ENCODE results near the gene AOX1.
"Not testable (repeated sequence)": the region's sequence is repeated elsewhere in the genome, so short reads cannot be mapped to it uniquely, and the experiment has no call there.

AOX1 gene

GRCh38 chr2:200585730-200586643 lies at the start of gene AOX1:
Gene AOX1 (plus strand): TSS chr2:200586014. CDS start chr2:200586109, 95 bp downstream.
- H3K9me3 ChIP-seq = peaks cover 5% of the 10 kb centered on the region; the same call in 1 of the 2 replicates
- H3K27me3 ChIP-seq = peaks cover 31% of the 10 kb centered on the region
- no peak within 1 kb of the TSS for H3K9ac ChIP-seq
- no peak for TF ChIP-seq Cebpa-rat (IDR thresholded peaks at IDR 0.05)
- peak within 1 kb of the TSS; percentile 78 for H3K4me2 ChIP-seq
- no peak within 1 kb of the TSS for H3K27ac ChIP-seq
- H4K20me1 ChIP-seq = peaks cover 8% of the 10 kb centered on the region; the same call in 1 of the 2 replicates
- H3K36me3 ChIP-seq = no peaks in the 10 kb centered on the region
- H3K4me1 ChIP-seq = peaks cover 26% of the 10 kb centered on the region
- peak within 1 kb of the TSS; percentile 54 for H3K4me3 ChIP-seq

GRCh38 chr2:200538139-200538538 lies 47.7 kb upstream of the AOX1 start:
- Histone ChIP-seq H3K4me1 (no peaks in the 10 kb centered on the region), H3K9ac (no peak overlapping the region), H3K27me3 (no peaks in the 10 kb centered on the region), H4K20me1 (no peaks in the 10 kb centered on the region), H3K36me3 (peaks cover 73% of the 10 kb centered on the region), H3K9me3 (peaks cover 18% of the 10 kb centered on the region; the same call in 1 of the 2 replicates), H3K4me3 (no peak overlapping the region), H3K27ac (no peak overlapping the region), H3K4me2 (no peak overlapping the region)
- no peak for TF ChIP-seq Cebpa-rat (IDR thresholded peaks at IDR 0.05)

- Histone ChIP-seq H4K20me1 (no peaks in the 10 kb centered on the region), H3K4me2 (no peak overlapping the region), H3K27me3 (no peaks in the 10 kb centered on the region), H3K9me3 (peaks cover 31% of the 10 kb centered on the region), H3K9ac (no peak overlapping the region), H3K27ac (no peak overlapping the region), H3K4me1 (no peaks in the 10 kb centered on the region), H3K36me3 (peaks cover 80% of the 10 kb centered on the region), H3K4me3 (no peak overlapping the region)
- no peak for TF ChIP-seq Cebpa-rat (IDR thresholded peaks at IDR 0.05)
Measured at GRCh38 chr2:200540793-200541192, 45.0 kb upstream of the AOX1 start.

GRCh38 chr2:200566596-200566995 lies 19.2 kb upstream of the AOX1 start:
- Histone ChIP-seq H3K9me3 (peaks cover 20% of the 10 kb centered on the region), H3K36me3 (peaks cover 32% of the 10 kb centered on the region)
- not testable (repeated sequence) for H3K9ac ChIP-seq, H3K27ac ChIP-seq, H3K27me3 ChIP-seq, H4K20me1 ChIP-seq, H3K4me1 ChIP-seq, H3K4me2 ChIP-seq, H3K4me3 ChIP-seq

- Histone ChIP-seq H3K4me3 (no peak overlapping the region), H3K27ac (no peak overlapping the region), H3K4me1 (no peaks in the 10 kb centered on the region), H3K9me3 (peaks cover 19% of the 10 kb centered on the region), H3K4me2 (no peak overlapping the region), H4K20me1 (no peaks in the 10 kb centered on the region), H3K27me3 (no peaks in the 10 kb centered on the region), H3K36me3 (peaks cover 43% of the 10 kb centered on the region), H3K9ac (no peak overlapping the region)
- no peak for TF ChIP-seq Cebpa-rat (IDR thresholded peaks at IDR 0.05)
Measured at GRCh38 chr2:200567932-200568331, 17.9 kb upstream of the AOX1 start.

- no peak overlapping the region for H3K4me2 ChIP-seq
- no peak overlapping the region for H3K9ac ChIP-seq
- H3K27ac ChIP-seq = no peak overlapping the region
- peaks cover 50% of the 10 kb centered on the region for H3K36me3 ChIP-seq
- TF ChIP-seq Cebpa-rat (IDR thresholded peaks at IDR 0.05) = no peak
- no peak overlapping the region for H3K4me3 ChIP-seq
- H4K20me1 ChIP-seq = no peaks in the 10 kb centered on the region
- no peaks in the 10 kb centered on the region for H3K9me3 ChIP-seq
- H3K4me1 ChIP-seq = no peaks in the 10 kb centered on the region
- H3K27me3 ChIP-seq = no peaks in the 10 kb centered on the region
Measured at GRCh38 chr2:200575957-200576356, 9.9 kb upstream of the AOX1 start.

GRCh38 chr2:200577027-200577426 lies 8.8 kb upstream of the AOX1 start:
- Histone ChIP-seq H3K27me3 (no peaks in the 10 kb centered on the region), H3K4me1 (no peaks in the 10 kb centered on the region), H4K20me1 (no peaks in the 10 kb centered on the region), H3K9ac (no peak overlapping the region), H3K9me3 (no peaks in the 10 kb centered on the region), H3K4me3 (no peak overlapping the region), H3K27ac (no peak overlapping the region), H3K4me2 (no peak overlapping the region), H3K36me3 (peaks cover 40% of the 10 kb centered on the region)
- no peak for TF ChIP-seq Cebpa-rat (IDR thresholded peaks at IDR 0.05)

GRCh38 chr2:200578778-200579177 lies 7.0 kb upstream of the AOX1 start:
- Histone ChIP-seq H3K27ac (no peak overlapping the region), H3K9me3 (no peaks in the 10 kb centered on the region), H3K4me1 (peaks cover under 1% of the 10 kb centered on the region; the same call in 1 of the 2 replicates), H3K4me2 (no peak overlapping the region), H3K4me3 (no peak overlapping the region), H3K27me3 (no peaks in the 10 kb centered on the region; the same call in 1 of the 2 replicates), H3K36me3 (peaks cover 28% of the 10 kb centered on the region), H3K9ac (no peak overlapping the region), H4K20me1 (no peaks in the 10 kb centered on the region)
- TF ChIP-seq Cebpa-rat (IDR thresholded peaks at IDR 0.05) = no peak

- Histone ChIP-seq H3K36me3 (peaks cover 4% of the 10 kb centered on the region; the same call in 1 of the 2 replicates), H3K4me2 (peak overlapping the region; percentile 78)
- no peak for TF ChIP-seq Cebpa-rat (IDR thresholded peaks at IDR 0.05)
Measured at GRCh38 chr2:200584639-200585038, 1.2 kb upstream of the AOX1 start.

GRCh38 chr2:200585340-200585729 lies 479 bp upstream of the AOX1 start:
- H3K4me1 ChIP-seq = peaks cover 26% of the 10 kb centered on the region
- no peak overlapping the region for H3K27ac ChIP-seq
- peaks cover 8% of the 10 kb centered on the region; the same call in 1 of the 2 replicates for H4K20me1 ChIP-seq
- H3K9me3 ChIP-seq = peaks cover 5% of the 10 kb centered on the region; the same call in 1 of the 2 replicates
- H3K9ac ChIP-seq = no peak overlapping the region
- peaks cover 31% of the 10 kb centered on the region for H3K27me3 ChIP-seq
- peak overlapping the region; percentile 54; the same call in 1 of the 2 replicates for H3K4me3 ChIP-seq
- H3K36me3 ChIP-seq = peaks cover 3% of the 10 kb centered on the region; the same call in 1 of the 2 replicates
- peak overlapping the region; percentile 78 for H3K4me2 ChIP-seq
- TF ChIP-seq Cebpa-rat (IDR thresholded peaks at IDR 0.05) = no peak

More at GRCh38 chr2:200584639-200585038, 1.2 kb upstream of the AOX1 start:
- Histone ChIP-seq H3K27me3 (peaks cover 31% of the 10 kb centered on the region), H4K20me1 (peaks cover 8% of the 10 kb centered on the region; the same call in 1 of the 2 replicates), H3K9me3 (peaks cover 5% of the 10 kb centered on the region; the same call in 1 of the 2 replicates), H3K4me3 (no peak overlapping the region), H3K9ac (no peak overlapping the region), H3K27ac (no peak overlapping the region), H3K4me1 (peaks cover 26% of the 10 kb centered on the region)
